GM18519 (cell line): ENCODE measurements around the gene IL17REL.

Experiments
- ATAC-seq: cut with Tn5 transposase; IDR thresholded peaks from one replicate; pipeline ENCODE4 v1.9.1; 2021; ENCODE audit warnings: mild to moderate bottlenecking, moderate library complexity; ENCODE audit not compliant: unreplicated experiment, low FRiP score

IL17REL gene

DNA sequence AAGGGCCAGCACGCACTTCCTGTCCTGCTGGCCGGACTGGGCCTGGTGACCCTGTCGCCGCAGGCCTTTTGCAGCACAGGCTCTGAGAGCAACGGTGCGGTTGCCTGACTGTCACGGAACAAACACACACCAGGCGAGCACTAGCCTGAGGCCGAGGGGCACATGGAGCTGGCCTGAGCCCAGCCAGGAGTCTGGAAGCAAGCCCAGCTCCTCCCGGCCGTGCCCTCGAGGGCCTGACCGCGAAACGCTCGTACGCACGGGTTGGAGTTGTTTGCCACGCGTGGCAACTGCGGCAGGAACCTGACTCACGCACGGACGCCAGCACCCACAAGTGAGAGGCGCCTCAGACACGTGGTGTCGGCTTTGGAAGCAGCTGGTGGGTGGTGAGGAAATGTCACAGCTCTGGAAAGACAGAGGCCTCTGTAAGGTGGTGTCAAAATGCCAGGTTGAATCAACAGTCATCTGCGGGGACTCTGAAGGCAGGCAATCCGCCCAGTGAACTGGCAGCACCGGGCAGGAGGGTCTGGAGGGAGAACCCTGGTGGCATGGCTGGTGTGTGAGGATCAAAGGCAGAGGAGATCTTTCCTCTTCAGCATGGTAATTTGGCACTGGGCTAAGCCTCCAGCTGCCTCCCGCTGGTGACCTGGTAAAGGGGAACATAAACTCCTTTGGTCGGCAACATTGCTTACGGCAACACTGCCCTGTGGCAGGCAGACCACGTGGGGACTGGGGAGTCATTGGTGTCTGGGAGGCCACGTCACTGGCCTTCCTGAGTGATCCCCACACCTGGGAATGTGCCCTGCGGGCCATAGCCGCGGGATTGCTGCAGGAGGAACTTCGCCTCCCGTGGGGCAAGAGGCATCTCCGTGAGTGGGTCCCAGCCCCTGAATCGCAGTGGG, 15.3 kb upstream of the IL17REL start:
- ATAC-seq = no peak

DNA sequence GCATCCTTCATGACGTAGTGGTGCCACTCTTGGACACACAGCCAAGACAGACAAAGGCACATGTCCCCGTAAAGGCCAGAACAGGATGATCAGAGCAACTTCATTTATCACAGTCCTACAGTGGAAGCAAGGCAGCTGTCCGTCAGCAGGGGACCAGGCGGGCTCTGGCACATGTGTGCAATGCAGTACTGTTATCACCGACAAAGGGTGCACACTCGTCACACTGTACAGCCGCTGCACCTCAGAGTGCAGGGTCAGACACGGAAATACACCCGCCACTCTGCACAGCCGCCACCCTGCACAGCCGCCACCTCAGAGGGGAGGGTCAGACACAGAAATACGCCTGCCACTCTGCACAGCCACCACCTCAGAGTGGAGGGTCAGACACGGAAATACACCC, 13.4 kb upstream of the IL17REL start:
- ATAC-seq = no peak

DNA sequence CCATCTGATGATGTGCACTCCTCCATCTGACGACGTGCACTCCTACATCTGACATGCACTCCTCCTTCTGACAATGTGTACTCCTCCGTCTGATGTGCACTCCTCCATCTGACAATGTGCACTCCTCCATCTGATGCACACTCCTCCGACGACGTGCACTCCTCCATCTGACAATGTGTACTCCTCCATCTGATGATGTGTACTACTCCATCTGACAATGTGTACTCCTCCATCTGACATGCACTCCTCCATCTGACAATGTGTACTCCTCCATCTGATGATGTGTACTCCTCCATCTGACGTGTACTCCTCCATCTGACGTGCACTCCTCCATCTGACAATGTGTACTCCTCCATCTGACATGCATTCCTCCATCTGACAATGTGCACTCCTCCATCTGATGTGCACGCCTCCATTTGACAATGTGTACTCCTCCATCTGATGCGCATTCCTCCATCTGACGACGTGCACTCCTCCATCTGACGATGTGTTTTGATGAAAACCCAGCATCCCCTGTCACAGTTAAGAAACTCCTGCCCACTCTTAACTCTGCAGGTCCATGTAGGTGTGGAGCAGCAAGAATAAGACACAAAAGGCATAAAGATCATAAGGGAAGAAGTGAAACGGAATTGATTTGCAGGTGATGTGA, 9.7 kb upstream of the IL17REL start:
- no peak for ATAC-seq

DNA sequence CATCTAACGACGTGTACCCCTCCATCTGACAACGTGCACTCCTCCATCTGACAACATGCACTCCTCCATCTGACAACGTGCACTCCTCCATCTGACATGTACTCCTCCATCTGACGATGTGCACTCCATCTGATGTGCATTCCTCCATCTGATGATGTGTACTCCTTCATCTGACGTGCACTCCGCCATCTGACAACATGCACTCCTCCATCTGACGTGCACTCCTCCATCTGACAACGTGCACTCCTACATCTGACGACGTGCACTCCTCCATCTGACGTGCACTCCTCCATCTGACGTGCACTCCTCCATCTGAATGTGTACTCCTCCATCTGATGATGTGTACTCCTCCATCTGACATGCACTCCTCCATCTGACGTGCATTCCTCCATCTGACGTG, 8.0 kb upstream of the IL17REL start:
- ATAC-seq = no peak

DNA sequence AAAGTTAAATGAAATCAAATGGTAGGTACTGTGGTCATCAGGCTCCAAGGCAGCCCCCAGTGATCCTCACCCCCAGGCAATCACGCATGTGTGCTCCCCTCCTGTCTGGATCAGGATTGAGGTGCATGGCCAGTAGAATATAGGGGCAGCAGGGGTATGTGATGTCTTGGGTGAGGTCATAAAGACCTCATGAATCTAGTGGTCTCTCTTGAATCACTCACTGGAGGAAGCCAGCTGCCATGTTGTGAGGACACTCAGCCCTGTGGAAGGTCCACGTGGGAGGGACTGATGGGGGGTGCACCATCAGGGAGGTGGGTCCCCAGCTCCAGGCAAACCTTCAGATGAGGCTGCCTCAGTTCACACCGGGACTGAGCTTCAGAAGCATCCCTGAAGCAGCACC, 6.8 kb upstream of the IL17REL start:
- no peak for ATAC-seq

DNA sequence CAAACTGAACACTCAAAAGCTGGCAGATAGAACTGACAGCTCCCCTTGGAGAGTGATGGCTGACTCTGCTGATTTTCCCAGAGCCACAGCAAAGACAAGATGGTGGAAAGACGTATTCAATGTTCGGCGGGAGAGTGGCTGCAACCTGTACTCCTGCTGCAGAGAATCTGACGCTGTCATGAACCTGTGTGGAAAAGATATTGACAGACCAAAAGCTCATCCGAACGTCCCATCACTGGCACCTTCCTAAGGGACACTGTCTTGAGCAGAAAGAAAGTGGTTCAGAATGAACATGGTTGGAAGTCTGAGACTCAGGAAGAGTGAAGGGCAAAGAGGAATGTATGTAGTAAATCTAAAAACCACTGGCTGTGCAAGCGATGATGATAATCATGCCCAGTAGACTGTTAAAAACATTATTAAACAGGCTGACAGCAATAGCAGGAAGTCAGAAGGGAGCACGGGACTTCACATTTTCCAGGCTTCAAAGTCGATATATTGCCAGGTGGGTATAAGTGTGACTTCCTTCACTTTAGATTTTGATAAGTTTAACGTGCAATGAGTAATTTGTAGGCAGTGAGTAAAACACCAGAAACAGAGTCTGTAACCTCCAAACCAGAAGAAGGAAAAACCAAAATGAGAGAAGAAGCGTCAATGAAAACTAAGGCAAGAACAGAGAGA, 6.2 kb upstream of the IL17REL start:
- no peak for ATAC-seq

DNA sequence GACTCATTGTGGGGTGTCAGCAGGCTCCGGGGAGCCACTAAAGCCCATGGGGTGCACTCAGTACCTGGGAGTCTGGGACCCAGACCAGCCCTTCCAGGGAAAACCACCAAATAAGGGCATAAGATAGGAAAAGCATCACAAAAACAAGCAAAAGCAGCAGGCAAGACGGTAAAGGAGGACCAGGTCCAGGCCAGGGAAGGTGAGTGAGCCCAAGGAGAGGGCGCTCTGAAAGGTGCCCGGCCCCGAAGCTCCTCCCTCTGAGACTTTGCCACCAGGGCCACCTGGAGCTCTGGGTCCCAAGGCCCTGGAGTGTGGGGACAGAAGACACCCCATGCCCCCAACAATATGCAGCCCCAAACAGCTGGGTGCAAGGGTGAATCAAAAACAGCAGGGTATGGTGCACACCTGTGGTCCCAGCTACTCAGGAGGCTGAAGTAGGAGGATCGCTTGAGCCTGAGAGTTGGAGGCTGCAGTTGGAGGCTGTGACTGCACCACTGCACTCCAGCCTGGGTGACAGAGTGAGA, 5.2 kb upstream of the IL17REL start:
- ATAC-seq = no peak

DNA sequence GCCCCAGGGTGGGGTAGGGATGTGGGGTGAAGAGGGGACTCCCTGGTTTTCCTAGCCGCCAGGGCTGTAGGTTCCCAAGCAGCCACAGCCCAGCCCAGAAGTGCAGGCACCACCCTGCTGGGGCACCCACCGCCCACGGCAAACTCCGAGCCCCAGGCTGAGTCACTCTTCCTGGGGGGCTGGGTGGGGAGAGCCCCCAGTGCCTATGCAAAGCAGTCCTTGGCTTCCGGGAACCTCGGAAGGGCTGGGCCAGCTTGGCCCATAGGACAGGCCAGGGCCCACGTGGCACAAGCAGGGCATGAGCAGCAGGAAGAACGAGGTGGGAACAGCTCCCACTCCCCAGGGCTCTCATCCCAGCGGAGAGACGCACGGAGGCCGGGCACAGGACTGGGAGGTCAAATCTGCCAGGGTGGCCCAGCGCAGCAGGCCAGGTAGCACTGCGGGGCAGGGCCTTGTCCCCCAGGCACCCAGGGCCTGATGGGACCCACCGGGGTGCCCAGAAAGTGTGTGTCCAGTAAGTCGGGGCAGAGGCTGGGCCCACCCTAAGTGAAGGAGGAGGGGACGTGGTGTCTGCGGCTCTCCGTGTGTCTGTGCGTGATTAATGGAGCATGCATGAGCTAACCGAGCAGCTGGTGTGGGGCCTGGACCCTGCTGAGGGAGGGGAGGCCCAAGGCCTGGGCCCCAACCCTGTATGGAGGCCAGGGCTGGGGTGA, 4.6 kb upstream of the IL17REL start:
- ATAC-seq = no peak

DNA sequence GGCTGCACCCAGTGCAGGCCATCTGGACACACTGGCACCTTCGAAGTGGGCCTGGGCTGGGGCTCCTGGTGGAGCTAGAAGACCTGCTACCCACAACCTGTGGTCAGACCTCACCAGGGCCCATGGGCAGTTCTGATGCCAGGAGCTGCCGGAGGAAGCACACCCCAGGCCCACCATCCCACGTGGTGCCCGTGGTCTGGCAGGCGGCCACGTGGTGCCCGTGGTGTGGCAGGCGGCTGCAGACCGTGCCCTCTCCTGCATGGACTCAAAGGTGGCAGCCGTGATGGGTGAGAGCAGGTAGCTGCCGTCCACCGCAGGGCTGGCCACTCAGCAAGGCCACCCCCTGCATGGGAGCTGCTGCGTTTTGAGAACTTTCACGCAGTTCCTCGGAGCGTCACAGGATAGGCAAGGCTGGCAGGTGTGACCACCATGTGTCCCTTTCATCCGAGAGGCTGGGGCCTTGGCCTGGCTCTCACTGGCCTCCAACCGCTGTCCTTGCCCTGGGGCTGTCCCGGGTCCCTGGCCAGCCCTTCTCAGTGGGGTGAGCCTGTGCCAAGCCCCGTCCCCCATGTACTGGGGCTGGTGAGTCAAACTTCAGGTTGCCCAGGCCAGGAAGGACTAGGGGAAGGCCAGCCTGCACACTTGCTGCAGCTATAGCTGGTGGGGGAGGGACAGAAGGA, 3.9 kb upstream of the IL17REL start:
- no peak for ATAC-seq

DNA sequence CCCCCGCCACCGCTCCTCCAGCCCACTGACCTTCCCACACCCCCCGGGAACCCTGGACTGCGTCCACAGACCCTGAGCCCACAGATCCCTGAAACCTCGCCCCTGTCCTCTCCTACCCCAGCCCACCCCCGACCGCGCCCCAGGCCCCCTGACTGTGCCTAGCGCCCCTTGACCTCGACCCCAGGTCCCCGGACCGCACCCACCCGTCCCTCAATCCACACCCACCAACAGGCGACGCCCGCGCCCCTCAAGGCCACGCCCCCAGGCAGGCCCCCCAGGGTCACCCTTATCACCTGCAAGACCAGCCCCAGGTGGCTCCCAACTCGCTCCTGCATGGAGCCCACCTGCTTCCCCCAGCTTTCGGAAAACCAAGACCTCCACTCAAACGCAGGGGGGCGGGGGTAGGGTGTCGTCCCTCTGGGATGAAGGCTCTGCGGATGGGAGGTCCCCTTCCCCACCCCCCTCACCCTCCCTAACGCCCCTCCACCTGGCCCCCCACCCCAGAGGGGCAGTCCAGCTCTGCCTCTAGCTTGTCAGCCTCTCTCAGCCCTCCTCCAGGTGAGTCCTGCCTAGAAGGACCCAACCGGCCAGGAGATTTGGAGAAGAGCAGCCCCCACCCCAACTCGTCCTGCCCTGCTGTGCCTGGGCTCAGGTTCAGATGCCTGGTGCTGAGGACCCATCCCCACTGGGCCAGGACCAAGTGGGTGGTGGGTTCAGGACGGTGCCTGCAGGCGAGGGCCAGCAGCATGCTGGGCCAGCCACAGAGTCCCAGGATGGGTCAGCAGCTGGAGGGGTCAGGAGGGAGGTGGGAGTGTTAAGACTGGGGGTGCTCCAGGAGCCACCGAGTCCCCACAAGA, 3.1 kb upstream of the IL17REL start:
- no peak for ATAC-seq

DNA sequence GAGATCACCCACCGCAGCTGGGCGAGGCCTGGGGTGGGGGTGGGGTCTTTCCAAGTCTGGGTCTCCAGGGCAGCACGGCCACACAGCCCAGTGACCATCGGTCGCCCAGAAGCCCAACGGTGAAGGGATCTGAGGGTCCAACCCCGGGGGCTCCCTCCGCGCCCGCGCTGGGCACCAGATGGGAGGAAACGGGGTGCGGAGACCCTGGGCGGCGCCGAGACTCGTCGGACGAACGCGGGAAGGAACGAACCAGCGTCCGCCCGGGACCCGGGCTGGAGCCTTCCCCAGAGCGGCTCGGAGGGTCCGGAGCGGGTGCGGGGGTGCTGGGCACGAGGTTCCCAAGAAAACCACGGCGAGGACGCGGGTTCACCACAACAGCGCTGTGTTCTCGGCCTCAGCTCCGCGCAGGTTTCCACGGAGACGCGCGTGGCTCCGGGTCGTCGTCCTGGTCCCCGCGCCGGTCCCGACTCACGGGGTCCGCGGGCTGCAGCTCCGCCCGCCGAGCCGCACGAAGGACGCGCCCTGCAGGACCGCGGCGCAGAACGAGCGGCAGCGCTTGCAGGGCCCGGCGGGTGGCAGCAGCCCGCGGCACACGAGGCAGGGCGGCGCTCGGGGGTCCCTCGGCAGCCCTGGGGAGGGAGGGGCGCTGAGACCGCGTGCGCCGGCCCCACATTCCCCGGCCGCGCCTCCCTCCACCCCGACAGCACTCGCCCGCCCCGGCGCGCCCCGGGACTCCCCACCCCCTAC, 2.3 kb upstream of the IL17REL start:
- no peak for ATAC-seq

DNA sequence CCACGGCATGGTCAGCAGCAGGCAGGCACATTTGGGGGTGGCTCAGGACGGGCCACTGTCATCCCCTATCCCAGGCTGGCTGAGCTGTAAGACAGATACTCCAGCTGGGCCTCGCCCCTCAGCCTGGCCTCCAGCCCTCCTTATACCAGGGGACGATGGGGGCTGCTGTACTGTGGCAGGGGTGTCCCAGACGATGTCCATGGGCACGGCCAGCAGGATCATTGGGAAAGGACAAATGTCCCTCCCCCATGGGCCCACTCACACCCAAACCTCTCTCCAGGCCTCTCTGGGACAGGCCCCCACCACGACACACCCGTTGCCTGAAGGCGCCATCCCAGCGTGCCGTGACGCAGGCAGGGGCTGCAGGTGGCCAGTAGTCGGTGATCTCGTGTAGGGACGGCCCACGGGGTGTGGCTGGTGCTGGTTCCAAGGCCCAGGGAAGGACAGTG, 1.5 kb upstream of the IL17REL start:
- ATAC-seq = no peak

DNA sequence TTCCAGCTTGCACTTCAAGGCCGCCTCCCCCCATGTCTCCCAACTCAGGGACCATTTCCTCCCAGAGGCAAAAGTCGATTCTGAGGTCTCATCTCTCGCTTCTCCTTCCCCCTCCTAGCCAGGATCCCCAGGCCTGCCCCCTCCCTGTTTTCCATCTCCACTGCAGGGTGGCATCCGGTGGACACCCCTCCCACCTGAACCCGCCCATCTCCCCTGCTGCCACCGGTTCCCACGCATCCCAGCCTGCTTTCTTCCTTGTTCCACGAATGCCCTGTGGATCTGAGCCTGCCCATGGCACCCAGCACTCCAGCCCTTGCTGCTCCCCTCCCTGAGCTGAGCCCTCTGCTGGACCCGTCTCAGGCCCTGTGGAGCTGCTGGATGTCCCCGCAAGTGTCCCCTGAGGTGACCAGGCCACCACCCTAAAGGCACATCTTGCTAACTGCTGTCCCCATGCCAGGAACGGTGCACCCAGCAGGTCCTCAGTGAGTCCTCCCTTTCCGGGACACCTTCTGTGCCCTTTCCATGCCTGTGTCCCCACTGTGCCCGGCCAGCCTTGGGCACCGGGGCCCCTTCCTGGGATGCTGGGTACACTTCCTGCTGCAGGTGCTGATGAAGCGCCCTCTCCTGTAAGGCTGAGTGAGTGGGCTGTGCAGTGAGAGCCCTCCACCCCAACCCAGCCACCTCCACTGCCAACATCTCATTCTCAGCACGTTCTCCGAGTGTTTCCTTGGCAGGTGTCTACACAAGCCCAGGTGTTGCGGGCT, 936 bp downstream of the IL17REL start:
- no peak for ATAC-seq

DNA sequence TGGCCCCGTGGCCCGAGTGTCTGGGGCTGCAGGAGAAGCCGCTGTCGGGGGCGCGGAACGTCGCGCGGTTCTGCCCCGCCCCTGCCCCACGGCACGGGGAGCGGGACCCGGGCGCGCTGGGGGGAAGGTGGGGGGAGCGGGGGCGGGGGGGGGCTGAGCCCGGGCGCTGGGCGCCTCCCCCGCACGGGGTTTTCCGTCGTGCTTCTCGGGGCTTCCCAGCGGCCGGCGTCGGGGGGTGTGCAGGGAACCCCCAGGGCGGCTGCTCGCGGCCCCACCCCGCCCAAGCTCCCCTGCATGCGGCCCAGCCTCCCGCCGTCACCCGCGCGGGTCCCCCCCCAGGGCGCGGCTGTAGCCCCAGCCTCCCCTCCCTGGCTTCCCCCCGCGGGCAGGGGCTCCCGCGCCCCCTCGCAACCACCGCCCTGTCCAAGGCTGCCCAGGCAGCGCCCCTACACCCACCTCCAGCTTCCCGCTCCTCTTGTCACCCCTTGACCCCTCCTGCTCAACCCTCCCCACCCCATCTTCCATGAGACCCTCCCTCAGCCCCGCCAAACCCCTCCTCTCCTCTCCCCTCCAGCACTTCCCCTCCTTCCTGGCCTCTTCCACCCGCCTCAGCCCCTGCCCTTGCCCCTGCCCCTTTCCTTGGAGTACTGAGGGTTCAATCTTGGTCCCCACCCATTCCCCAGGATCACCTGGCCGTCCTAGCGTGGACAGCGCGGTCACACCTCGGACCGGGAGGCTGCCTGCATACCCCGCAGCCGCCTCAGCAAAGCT, 1.7 kb downstream of the IL17REL start:
- ATAC-seq = no peak

DNA sequence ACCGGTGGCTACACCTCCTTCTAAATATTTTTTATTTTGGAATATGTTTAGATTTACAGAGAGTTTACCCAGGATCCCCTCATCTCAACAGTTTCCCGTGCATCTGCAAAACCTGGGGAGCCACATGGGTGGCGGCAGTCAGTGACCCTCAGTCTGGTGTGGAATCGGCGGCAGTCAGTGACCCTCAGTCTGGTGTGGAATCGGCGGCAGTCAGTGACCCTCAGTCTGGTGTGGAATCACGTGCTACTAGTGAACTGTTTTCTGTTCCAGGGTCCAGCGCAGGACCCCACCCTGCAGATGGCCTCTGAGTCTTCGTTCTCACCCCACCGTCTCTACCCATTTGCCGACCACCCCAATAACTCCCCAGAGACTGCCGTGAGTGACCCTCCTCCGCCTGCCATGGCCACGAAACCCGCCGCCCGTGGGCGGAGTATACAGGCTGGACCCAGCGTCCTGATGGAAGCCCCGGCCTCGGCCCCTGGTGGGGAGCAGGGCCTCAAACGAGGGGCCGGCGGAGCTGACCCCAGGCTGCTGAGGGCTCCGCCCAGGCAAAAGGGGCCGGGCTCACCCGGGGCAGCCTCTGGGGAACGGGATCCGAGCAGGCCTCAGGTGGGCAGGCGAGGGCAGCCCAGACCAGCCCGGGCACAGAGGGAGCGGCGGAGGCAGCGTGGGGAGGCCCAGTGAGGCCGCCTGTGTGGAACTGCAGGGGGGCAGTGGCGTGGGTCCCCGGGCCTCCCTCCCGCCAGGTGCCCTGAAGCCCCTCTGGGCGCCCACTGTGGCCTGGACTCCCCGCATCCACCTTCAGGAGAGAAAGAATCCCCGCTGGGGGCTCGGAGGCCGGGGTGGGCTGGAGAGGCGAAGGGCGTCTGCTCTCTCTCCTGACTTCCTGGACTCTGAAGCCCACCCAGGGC, 2.5 kb downstream of the IL17REL start:
- no peak for ATAC-seq

DNA sequence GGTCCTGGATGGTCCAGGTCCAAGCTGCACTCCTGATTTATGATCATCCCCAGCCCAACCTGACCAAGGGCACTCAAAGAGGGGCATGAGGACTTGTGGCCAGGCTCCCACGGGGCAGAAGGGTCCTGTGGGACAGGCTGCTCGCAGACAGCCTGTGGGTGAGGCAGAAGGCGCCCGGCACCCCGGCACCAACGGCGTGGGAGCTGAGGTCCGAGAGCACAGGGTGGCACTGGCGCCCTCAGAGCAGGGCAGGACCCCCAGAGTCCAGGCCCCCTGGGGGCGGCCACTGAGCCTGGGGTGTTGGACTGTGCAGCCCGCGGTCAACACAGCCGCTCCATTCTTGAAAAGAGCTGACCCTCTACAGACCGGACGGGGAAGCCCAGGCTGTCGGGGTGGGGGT, 3.3 kb downstream of the IL17REL start:
- no peak for ATAC-seq
